Liver (tissue), 9 donors: ENCODE data around the gene GRIK1. TPM values are rescaled to one million over a fixed set of nuclear protein-coding genes. Genes with fewer than 3 reads are reported as not detected.

Source experiments
- DNase-seq: peaks from one replicate; pipeline ENCODE4 v3.0.0-alpha.2; 2017; ENCODE audit warnings: low spot score
- H3K27ac ChIP-seq, 2 donors: one replicate each; pipeline ENCODE4 v1.7.0; 2013; ENCODE audit warnings: inconsistent platforms in 2 of 2, low read length in 2 of 2, control low read depth in 1 of 2, low read depth in 1 of 2, mild to moderate bottlenecking in 1 of 2
- H3K27me3 ChIP-seq, 4 donors: one replicate each; pipeline versions ENCODE4 v1.6.1 to v1.7.0; 2013; ENCODE audit warnings: low read length in 3 of 4, inconsistent platforms in 1 of 4, mild to moderate bottlenecking in 1 of 4, moderate library complexity in 1 of 4; ENCODE audit not compliant: control insufficient read depth in 4 of 4, insufficient read depth in 4 of 4
- H3K36me3 ChIP-seq, 4 donors: one replicate each; pipeline versions ENCODE4 v1.6.1 to v1.7.0; 2013; ENCODE audit warnings: low read length in 3 of 4, mild to moderate bottlenecking in 3 of 4, low read depth in 1 of 4, moderate library complexity in 1 of 4; ENCODE audit not compliant: control insufficient read depth in 4 of 4, insufficient read depth in 3 of 4
- H3K4me1 ChIP-seq, 4 donors: one replicate each; pipeline versions ENCODE4 v1.6.1 to v1.7.0; 2013; ENCODE audit warnings: low read length in 3 of 4, mild to moderate bottlenecking in 3 of 4, moderate library complexity in 1 of 4; ENCODE audit not compliant: control insufficient read depth in 4 of 4, insufficient read depth in 4 of 4
- H3K4me3 ChIP-seq, 3 donors: one replicate each; pipeline versions ENCODE4 v1.6.1 to v1.7.0; 2013; ENCODE audit warnings: low read length in 3 of 3, control low read depth in 1 of 3, low read depth in 1 of 3, mild to moderate bottlenecking in 1 of 3
- H3K9ac ChIP-seq, 2 donors: one replicate each; pipeline ENCODE4 v1.7.0; 2013; ENCODE audit warnings: low read length in 2 of 2, mild to moderate bottlenecking in 2 of 2, moderate library complexity in 2 of 2, control low read depth in 1 of 2, low read depth in 1 of 2
- H3K9me3 ChIP-seq, 4 donors: one replicate each; pipeline versions ENCODE4 v1.6.1 to v1.7.0; 2013; ENCODE audit warnings: low read length in 3 of 4; ENCODE audit not compliant: control insufficient read depth in 4 of 4
- ATF3 ChIP-seq: IDR thresholded peaks from 2 replicates; pipeline ENCODE4 v1.6.1; 2016; ENCODE audit warnings: antibody characterized with exemption
- CTCF ChIP-seq: fragments of 150-350 bp; IDR thresholded peaks from 2 replicates; pipeline ENCODE4 v1.5.1; 2017; ENCODE audit warnings: improper control_type of control experiment, low read depth, low read length; ENCODE audit not compliant: missing input control
- EGR1 ChIP-seq, 2 donors: IDR thresholded peaks; 2 replicates each; pipeline ENCODE4 v1.6.1; 2016 to 2018; ENCODE audit warnings: antibody characterized with exemption in 2 of 2, low read depth in 2 of 2
- FOXA1 ChIP-seq: IDR thresholded peaks from 2 replicates; pipeline ENCODE4 v1.6.1; 2016; ENCODE audit warnings: antibody characterized with exemption
- FOXA2 ChIP-seq: IDR thresholded peaks from 2 replicates; pipeline ENCODE4 v1.6.1; 2016; ENCODE audit warnings: antibody characterized with exemption
- HNF4A ChIP-seq, 2 donors: conservative IDR thresholded peaks; 2 replicates each; pipeline ENCODE4 v1.6.1; 2016; ENCODE audit warnings: antibody characterized with exemption in 2 of 2, mild to moderate bottlenecking in 2 of 2
- HNF4G ChIP-seq: IDR thresholded peaks from 2 replicates; pipeline ENCODE4 v1.6.1; 2016; ENCODE audit warnings: antibody characterized with exemption
- JUND ChIP-seq, 2 donors: IDR thresholded peaks; 2 replicates each; pipeline ENCODE4 v1.6.1; 2016; ENCODE audit warnings: antibody characterized with exemption in 2 of 2
- NR2F2 ChIP-seq: IDR thresholded peaks from 2 replicates; pipeline ENCODE4 v1.6.1; 2016; ENCODE audit warnings: antibody characterized with exemption
- REST ChIP-seq: IDR thresholded peaks from 2 replicates; pipeline ENCODE4 v1.6.1; 2016; ENCODE audit warnings: antibody characterized with exemption, mild to moderate bottlenecking
- RXRA ChIP-seq, 2 donors: IDR thresholded peaks; 2 replicates each; pipeline ENCODE4 v1.6.1; 2017 to 2018; ENCODE audit warnings: antibody characterized with exemption in 2 of 2, mild to moderate bottlenecking in 1 of 2
- TAF1 ChIP-seq: conservative IDR thresholded peaks from 2 replicates; pipeline ENCODE4 v1.6.1; 2016; ENCODE audit warnings: antibody characterized with exemption, mild to moderate bottlenecking
- YY1 ChIP-seq: IDR thresholded peaks from 2 replicates; pipeline ENCODE4 v1.6.1; 2016; ENCODE audit warnings: antibody characterized with exemption, mild to moderate bottlenecking
- ZBTB33 ChIP-seq: IDR thresholded peaks from 2 replicates; pipeline ENCODE4 v1.6.1; 2016; ENCODE audit warnings: antibody characterized with exemption
- WGBS: extraction: QIAGEN DNeasy Blood & Tissue Kit; methylation state at CpG from one replicate; pipeline ENCODE4 v1.1.7; 2013; 5-methylcytosine and 5-hydroxymethylcytosine counted together
- polyA plus RNA-seq, 2 donors: library from polyadenylated mRNA; stranded (reverse) in 1 of 2; unstranded in 1 of 2; fragments of 200-250 nt in 1 of 2; fragments of >200 nt in 1 of 2; fragmentation: Nextera tagmentation in 1 of 2; extraction: Ambion mirVana in 1 of 2; gene quantifications; one replicate each; pipeline versions ENCODE4 v1.2.1 to v1.2.3, GENCODE V29; 2013 to 2015
- total RNA-seq, 2 donors: library from RNA; depleted of rRNA; stranded (reverse); fragments of >200 nt; gene quantifications; one replicate each; pipeline ENCODE4 v1.2.3, GENCODE V29; 2014
- donor health status: healthy.
- donor health status: healthy.
- donor health status: healthy.
- donor health status: healthy.
- donor health status: healthy.

Gene GRIK1
- total and polyA plus RNA-seq, 4 donors, result 0.02 to 0.14 (median 0.05) TPM; not detected in 1

- TF ChIP-seq ZBTB33, result no peak
- no peak for TF ChIP-seq ATF3
- TF ChIP-seq RXRA (IDR thresholded peaks at IDR 0.05), result no peak
These were observed 289.2 kb downstream of the GRIK1 start (continued) for GRCh38 chr21:29650523-29651022.

- Histone ChIP-seq H3K9me3 (no peaks in the 10 kb centered on the region), H3K9ac (no peak overlapping the region), H3K4me1 (no peaks in the 10 kb centered on the region), H3K4me3 (no peak overlapping the region), H3K27me3 (no peaks in the 10 kb centered on the region), H3K36me3 (no peaks in the 10 kb centered on the region), H3K27ac (no peak overlapping the region)
- WGBS, result 67% methylated on average over 5 of the region's 5 CpGs
- TF ChIP-seq ZBTB33 (no peak), TAF1 (no peak), NR2F2 (no peak), FOXA1 (no peak), HNF4G (no peak), RXRA (IDR thresholded peaks at IDR 0.05) (no peak), EGR1 (IDR thresholded peaks at IDR 0.05; ENCODE audit: low read depth in 2 of 2) (no peak), YY1 (no peak), HNF4A (conservative IDR thresholded peaks at IDR 0.05) (no peak), REST (no peak), JUND (IDR thresholded peaks at IDR 0.05) (no peak), ATF3 (no peak), FOXA2 (no peak), CTCF (no peak)
- no peak for DNase-seq
These were observed 290.4 kb downstream of the GRIK1 start for GRCh38 chr21:29649406-29649814.
